HG03575 (cell line): Measurements from ENCODE around the gene LATS1.

Source experiments
- ATAC-seq: cut with Tn5 transposase; IDR thresholded peaks from one replicate; pipeline ENCODE4 v1.9.1; 2021; ENCODE audit not compliant: unreplicated experiment, insufficient number of reproducible peaks, low FRiP score; ENCODE audit errors: extremely low read depth

Gene LATS1

DNA sequence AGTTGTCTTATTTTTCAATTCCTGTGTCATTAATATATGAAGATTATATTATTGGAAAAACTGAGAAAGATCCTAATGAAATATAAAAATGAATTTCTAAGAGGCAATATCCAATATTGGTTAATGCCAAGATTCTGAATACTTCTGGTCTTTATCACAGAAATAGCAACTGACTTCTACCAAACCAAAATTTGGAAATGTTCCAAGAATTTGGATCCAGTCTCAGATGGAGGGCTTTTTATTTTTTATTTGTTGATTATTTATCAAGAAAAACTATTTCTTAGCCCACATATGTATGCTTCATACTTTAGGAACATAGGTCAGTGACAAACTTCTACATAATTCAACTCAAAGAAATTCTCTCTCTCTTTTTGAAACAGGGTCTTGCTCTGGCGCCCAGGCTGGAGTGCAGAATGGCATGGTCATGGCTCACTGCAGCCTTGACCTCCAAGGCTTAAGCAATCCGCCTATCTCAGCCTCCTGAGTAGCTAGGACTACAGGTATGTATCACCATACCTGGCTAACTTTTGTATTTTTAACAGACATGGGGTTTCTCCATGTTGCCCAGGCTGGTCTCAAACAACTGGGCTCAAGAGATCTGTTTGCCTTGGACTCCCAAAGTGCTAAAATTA is 15.3 kb upstream of the LATS1 start:
- ATAC-seq, result no peak

DNA sequence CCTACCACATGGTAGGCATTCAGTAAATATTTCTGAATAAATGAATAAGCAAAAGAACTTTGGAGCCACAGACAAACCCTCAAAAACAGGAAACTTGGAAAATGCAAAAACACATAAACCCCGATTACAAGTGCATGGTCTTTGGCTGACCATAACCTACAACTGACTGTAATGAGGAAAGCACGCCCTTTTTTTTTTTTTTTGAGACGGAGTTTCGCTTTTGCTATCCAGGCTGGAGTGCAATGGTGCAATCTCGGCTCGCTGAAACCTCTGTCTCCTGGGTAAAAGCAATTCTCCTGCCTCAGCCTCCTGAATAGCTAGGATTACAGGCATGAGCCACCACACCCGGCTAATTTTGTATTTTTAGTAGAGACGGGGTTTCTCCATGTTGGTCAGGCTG is 11.9 kb upstream of the LATS1 start:
- no peak for ATAC-seq

GRCh38 chr6:149728499-149729234 is 10.8 kb upstream of the LATS1 start:
- ATAC-seq, result no peak

GRCh38 chr6:149727793-149728498 is 10.0 kb upstream of the LATS1 start:
- no peak for ATAC-seq

GRCh38 chr6:149725785-149726184 is 7.9 kb upstream of the LATS1 start:
- no peak for ATAC-seq

DNA sequence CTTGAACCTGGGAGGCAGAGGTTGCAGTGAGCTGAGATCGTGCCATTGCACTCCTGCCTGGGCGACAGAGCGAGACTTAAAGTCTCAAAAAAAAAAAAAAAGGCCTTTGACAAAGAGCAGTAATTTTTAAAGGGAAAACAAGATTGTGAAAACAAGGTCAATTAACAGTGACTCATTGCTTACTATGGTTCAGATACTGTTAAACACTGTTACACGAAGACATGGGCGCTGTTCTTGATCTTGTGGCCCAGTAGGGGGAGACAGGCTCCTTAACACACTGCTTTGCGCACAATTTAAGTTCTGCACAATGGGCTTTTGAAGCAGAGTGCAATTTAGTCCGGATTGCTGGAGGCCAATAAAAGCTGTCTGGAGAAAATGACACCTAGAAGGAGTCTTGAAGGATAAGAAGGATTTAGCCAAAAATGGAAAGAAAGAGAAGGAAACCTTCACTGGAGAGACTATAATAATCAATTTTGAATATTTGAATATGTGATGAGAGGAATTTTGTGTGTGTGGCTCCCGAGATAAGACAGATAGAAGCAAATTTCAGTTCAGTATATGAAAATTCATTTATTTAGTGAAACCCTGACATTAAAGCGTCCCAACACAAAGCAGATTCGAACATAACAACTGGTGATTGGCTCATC is 6.0 kb upstream of the LATS1 start:
- no peak for ATAC-seq

- ATAC-seq, result no peak
Measured at GRCh38 chr6:149723262-149723661, 5.4 kb upstream of the LATS1 start.

GRCh38 chr6:149719531-149719930 is 1.6 kb upstream of the LATS1 start:
- ATAC-seq, result no peak

DNA sequence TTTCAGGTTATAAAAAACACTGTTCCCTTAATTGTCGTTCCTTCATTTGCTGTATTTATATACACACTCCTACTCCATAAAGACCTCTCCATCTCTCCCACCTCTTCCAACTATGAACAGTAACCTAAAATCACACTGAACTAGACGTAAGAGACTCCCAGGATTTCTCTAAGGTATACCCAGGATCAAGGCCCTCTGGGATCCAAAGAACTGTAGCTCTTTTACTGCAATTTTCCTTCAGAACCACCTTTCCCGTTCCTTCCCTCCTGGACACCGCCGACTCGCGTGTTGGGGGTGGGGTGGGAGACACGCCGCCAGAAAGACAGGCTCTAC is 680 bp downstream of the LATS1 start:
- ATAC-seq, result no peak

GRCh38 chr6:149716181-149716963 is 1.5 kb downstream of the LATS1 start:
- ATAC-seq, result no peak

DNA sequence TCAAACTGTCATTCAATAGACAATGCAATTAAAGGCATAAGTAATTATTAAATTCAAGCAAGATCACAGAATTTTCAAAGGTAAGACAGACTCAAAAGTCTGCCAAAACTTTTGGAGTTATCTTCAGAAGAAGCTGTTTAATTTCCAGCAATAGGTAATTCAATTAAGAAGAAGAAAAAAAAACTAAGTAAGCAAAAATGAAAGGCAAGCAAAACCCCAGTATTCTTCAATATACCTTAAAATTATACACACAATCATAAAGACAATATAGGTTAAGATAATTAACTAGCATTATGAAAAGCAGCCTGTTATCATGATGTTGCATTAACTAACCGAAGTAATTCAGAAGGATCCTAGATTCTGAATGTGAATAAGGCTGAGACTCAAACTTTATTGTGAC is 3.5 kb downstream of the LATS1 start:
- ATAC-seq, result no peak

GRCh38 chr6:149711711-149712110 is 6.2 kb downstream of the LATS1 start:
- no peak for ATAC-seq

- ATAC-seq, result no peak
Measured at GRCh38 chr6:149701714-149702113, 16.2 kb downstream of the LATS1 start.

DNA sequence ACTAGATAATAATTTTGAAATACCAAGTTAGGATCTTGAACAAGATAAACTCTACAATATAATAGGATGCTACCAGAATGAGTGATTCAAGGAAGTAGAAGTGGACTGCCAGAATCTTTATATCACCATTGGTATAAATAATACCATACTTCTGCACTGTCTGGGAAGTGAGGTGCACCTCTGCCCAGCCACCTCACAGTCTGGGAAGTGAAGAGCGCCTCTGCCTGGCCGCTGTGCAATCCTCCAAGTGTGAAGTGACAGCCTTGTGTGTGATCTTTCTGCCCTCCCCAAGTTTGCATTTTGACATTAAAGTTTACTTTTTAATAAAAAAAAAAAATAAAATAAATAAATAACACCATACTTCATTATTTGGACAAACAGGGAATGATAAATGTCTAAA is 18.8 kb downstream of the LATS1 start:
- no peak for ATAC-seq

GRCh38 chr6:149698175-149698574 is 19.7 kb downstream of the LATS1 start:
- ATAC-seq, result no peak

GRCh38 chr6:149696901-149697300 is 21.0 kb downstream of the LATS1 start:
- ATAC-seq, result no peak

DNA sequence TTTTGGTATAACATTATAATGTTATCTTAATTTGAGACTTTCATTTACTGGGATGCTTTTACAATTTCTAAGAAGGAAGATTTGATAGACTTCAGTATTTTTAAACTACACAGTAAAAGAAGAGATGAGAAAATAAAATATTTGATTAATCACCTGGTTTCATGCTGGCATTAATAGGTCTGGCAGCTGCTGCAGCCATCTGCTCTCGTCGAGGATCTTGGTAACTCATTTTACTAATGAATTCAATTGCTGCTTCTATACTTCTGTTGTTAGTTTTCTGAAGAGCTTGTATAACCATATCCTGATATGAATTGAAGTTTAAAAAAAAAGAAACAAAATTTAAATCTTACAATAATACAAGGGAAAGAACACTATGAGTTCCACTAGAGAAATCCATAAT is 23.0 kb downstream of the LATS1 start:
- no peak for ATAC-seq

- no peak for ATAC-seq
Measured at GRCh38 chr6:149691201-149691600, 26.7 kb downstream of the LATS1 start.

- no peak for ATAC-seq
Measured at GRCh38 chr6:149686230-149686629, 31.7 kb downstream of the LATS1 start.
